ENCODE measurements around the gene PUSL1.

GRCh38 chr1:1292851-1293250, 15.5 kb upstream of the PUSL1 start:
- TF ChIP-seq FOXP2 (optimal IDR thresholded peaks at IDR 0.05; ENCODE audit: control extremely low read depth, extremely low read length, insufficient read depth) (no peak), EZH2 (IDR thresholded peaks at IDR 0.05) (no peak)
